Panc1 (cell line): ENCODE measurements around the gene SERPIND1.

Experiments used
- CTCF ChIP-seq: fragments of 450-650 bp; IDR thresholded peaks from 2 replicates; pipeline ENCODE4 v1.5.1; 2017; ENCODE audit warnings: mild to moderate bottlenecking
- POLR2AphosphoS5 ChIP-seq: IDR thresholded peaks from 2 replicates; pipeline ENCODE4 v1.6.1; 2012; ENCODE audit warnings: mild to moderate bottlenecking, low read depth, low read length, moderate library complexity

GRCh38 chr22:20804650-20805049 is 30.7 kb downstream of the SERPIND1 start:
- TF ChIP-seq CTCF = no peak
- no peak for TF ChIP-seq POLR2AphosphoS5
